Fibroblast of villous mesenchyme (primary cell): Measurements from ENCODE around the gene HS3ST3A1. TPM values are rescaled to one million over a fixed set of nuclear protein-coding genes. Genes with fewer than 3 reads are reported as not detected.
A peak's percentile ranks its signal among the peaks of the same experiment; 100 is the strongest.

Experiments used
- DNase-seq: peaks from one replicate; pipeline ENCODE4 v3.0.0-alpha.2; 2010; ENCODE audit warnings: low read depth
- H3K4me3 ChIP-seq: 2 replicates; pipeline ENCODE4 v1.5.1; 2011; ENCODE audit warnings: low read depth, mild to moderate bottlenecking, low read length
- total RNA-seq: library from RNA; depleted of rRNA; stranded (reverse); fragments of >200 nt; gene quantifications from 2 replicates; pipeline ENCODE4 v1.2.3, GENCODE V29; 2012
- TF ChIP-seq, protein P1 (sequence below): IDR thresholded peaks from 2 replicates; pipeline ENCODE4 v1.5.1; 2012; ENCODE audit warnings: low read depth, mild to moderate bottlenecking, low read length; ENCODE audit not compliant: insufficient read depth

Gene HS3ST3A1
- total RNA-seq, 1 donor = 13.8 TPM

- H3K4me3 ChIP-seq = no peak overlapping the region
- no peak for DNase-seq
- TF ChIP-seq, protein P1, sequence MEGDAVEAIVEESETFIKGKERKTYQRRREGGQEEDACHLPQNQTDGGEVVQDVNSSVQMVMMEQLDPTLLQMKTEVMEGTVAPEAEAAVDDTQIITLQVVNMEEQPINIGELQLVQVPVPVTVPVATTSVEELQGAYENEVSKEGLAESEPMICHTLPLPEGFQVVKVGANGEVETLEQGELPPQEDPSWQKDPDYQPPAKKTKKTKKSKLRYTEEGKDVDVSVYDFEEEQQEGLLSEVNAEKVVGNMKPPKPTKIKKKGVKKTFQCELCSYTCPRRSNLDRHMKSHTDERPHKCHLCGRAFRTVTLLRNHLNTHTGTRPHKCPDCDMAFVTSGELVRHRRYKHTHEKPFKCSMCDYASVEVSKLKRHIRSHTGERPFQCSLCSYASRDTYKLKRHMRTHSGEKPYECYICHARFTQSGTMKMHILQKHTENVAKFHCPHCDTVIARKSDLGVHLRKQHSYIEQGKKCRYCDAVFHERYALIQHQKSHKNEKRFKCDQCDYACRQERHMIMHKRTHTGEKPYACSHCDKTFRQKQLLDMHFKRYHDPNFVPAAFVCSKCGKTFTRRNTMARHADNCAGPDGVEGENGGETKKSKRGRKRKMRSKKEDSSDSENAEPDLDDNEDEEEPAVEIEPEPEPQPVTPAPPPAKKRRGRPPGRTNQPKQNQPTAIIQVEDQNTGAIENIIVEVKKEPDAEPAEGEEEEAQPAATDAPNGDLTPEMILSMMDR = no peak
These were observed 59.1 kb downstream of the HS3ST3A1 start for GRCh38 chr17:13542636-13543035.

DNA sequence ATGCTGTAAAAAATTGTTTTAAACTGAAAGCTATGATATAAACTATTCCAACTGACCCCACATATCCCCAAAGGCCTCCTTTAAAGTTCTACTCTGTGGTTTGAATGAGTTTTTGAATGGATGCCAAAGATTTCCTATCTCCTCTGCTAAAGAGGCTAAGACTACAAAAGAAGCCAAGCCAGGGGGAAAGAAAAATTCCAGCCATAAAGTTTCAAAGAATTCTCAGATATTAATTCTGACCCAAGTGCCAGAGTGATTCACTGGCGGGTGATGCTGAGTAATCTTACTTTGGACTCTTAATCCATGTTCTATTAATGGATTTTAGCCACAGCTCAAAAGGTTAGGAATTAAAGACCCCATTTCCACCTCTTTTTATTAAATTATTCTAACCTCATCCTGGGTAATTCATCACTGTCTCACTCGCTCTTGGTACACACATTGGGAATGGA, 60.7 kb downstream of the HS3ST3A1 start:
- no peak overlapping the region for H3K4me3 ChIP-seq
- peak; percentile 98 for DNase-seq
- TF ChIP-seq, protein P1 = no peak

GRCh38 chr17:13540546-13540945, 61.2 kb downstream of the HS3ST3A1 start:
- TF ChIP-seq, protein P1 = no peak
- no peak for DNase-seq
- H3K4me3 ChIP-seq = no peak overlapping the region

DNA sequence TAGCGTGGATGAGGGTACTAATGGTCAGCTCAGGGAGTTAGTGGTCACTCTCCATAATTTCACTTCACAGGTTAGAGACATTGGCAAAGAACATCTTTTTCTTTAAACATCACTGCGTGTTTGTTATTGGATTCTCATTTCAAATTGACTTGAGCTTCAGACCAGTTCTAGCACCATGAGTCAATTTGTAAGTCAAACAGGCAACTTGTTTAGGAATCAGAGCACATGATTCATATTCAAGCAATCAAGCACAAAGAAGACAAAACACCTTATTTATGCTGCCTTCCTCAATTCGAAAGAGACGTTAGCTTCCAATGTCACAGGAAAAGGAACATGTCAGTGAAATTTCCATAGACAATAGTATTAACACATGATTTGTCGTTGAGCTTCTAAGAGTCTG, 62.3 kb downstream of the HS3ST3A1 start:
- no peak for DNase-seq
- H3K4me3 ChIP-seq = no peak overlapping the region
- TF ChIP-seq, protein P1 = no peak

GRCh38 chr17:13538841-13539411, 62.8 kb downstream of the HS3ST3A1 start:
- DNase-seq = no peak
- no peak overlapping the region for H3K4me3 ChIP-seq
- TF ChIP-seq, protein P1 = no peak

- H3K4me3 ChIP-seq = no peak overlapping the region
- no peak for DNase-seq
- TF ChIP-seq, protein P1 = no peak
These were observed 63.7 kb downstream of the HS3ST3A1 start for GRCh38 chr17:13537871-13538643.
